ENCODE measurements around the gene SCAF1.

The SCAF1 gene

GRCh38 chr19:49663224-49663623 is 21.2 kb downstream of the SCAF1 start:
- DNase-seq (ENCODE audit: low read depth), result no peak
- TF ChIP-seq CTCF (conservative IDR thresholded peaks at IDR 0.05; ENCODE audit: low read depth, low read length), result no peak
- no peak overlapping the region for H3K4me3 ChIP-seq (ENCODE audit: low read length)

GRCh38 chr19:49664171-49665035 is 22.4 kb downstream of the SCAF1 start:
- DNase-seq (ENCODE audit: low read depth), result peak; percentile 38
- H3K4me3 ChIP-seq (ENCODE audit: low read length), result peak overlapping the region; percentile 88
- peak; percentile 3 for TF ChIP-seq CTCF (conservative IDR thresholded peaks at IDR 0.05; ENCODE audit: low read depth, low read length)

GRCh38 chr19:49665036-49665350 is 23.0 kb downstream of the SCAF1 start:
- no peak for TF ChIP-seq CTCF (conservative IDR thresholded peaks at IDR 0.05; ENCODE audit: low read depth, low read length)
- DNase-seq (ENCODE audit: low read depth), result no peak
- peak overlapping the region; percentile 88 for H3K4me3 ChIP-seq (ENCODE audit: low read length)

GRCh38 chr19:49665351-49666119 is 23.5 kb downstream of the SCAF1 start, which contains the start of the genes BCL2L12 and IRF3:
Gene BCL2L12, plus strand, starts transcription at chr19:49665933. Its CDS starts 760 bp downstream, at chr19:49666693.
Gene IRF3, minus strand, starts transcription at chr19:49665857. Its CDS starts 1,019 bp downstream, at chr19:49664838.
- DNase-seq (ENCODE audit: low read depth), result peak; percentile 76
- no peak for TF ChIP-seq CTCF (conservative IDR thresholded peaks at IDR 0.05; ENCODE audit: low read depth, low read length)

GRCh38 chr19:49666120-49666444 is 24.1 kb downstream of the SCAF1 start:
- peak; percentile 11 for TF ChIP-seq CTCF (conservative IDR thresholded peaks at IDR 0.05; ENCODE audit: low read depth, low read length)
- H3K4me3 ChIP-seq (ENCODE audit: low read length), result peak overlapping the region; percentile 88
- no peak for DNase-seq (ENCODE audit: low read depth)

More at GRCh38 chr19:49665351-49666119, 23.5 kb downstream of the SCAF1 start, which contains the start of the genes BCL2L12 and IRF3:
- H3K4me3 ChIP-seq (ENCODE audit: low read length), result peak within 1 kb of the TSS; percentile 88

- no peak for DNase-seq (ENCODE audit: low read depth)
- TF ChIP-seq CTCF (conservative IDR thresholded peaks at IDR 0.05; ENCODE audit: low read depth, low read length), result no peak
- no peak overlapping the region for H3K4me3 ChIP-seq (ENCODE audit: low read length)
Measured at GRCh38 chr19:49667473-49667872, 25.5 kb downstream of the SCAF1 start.
